H1 (cell line): ENCODE measurements around the gene MYLK4. TPM values are rescaled to one million over a fixed set of nuclear protein-coding genes. Genes with fewer than 3 reads are reported as not detected.

ENCODE experiments used
- CTCF ChIA-PET: fragments of 300-600 bp; sonication (Branson Sonifier 250); formaldehyde crosslinking; loops from one replicate; lab custom pipeline; 2021; ENCODE audit not compliant: partially characterized antibody; lab: Charles Lee
- POLR2A ChIA-PET: fragments of 300-600 bp; sonication (Branson Sonifier 250); formaldehyde crosslinking; loops from one replicate; lab custom pipeline; 2021; ENCODE audit warnings: inconsistent platforms; ENCODE audit not compliant: partially characterized antibody; lab: Charles Lee
- DNase-seq, 2 experiments: peaks; one replicate each; pipeline versions ENCODE4 v3.0.0 to v3.0.0-alpha.2; 2010 to 2022; ENCODE audit warnings: low spot score in 2 of 2, low read depth in 1 of 2, mixed read lengths in 1 of 2
- FAIRE-seq: peaks from 2 replicates; lab custom pipeline; 2011; peaks lifted over from hg19 to GRCh38; lab: Jason Lieb, UNC
- H2AFZ ChIP-seq: 2 replicates; pipeline ENCODE4 v1.8.1; 2012; ENCODE audit warnings: low read length, inconsistent platforms
- H2AK5ac ChIP-seq: 2 replicates; pipeline ENCODE4 v1.6.1; 2013; ENCODE audit warnings: low read depth, low read length
- H2BK120ac ChIP-seq: replicated peaks from 2 replicates; pipeline ENCODE3; 2013; ENCODE audit warnings: low read depth, low read length, inconsistent platforms
- H2BK12ac ChIP-seq: 2 replicates; pipeline ENCODE4 v1.6.1; 2013; ENCODE audit warnings: low read depth, low read length
- H2BK15ac ChIP-seq: 2 replicates; pipeline ENCODE4 v1.6.1; 2013; ENCODE audit warnings: low read length
- H2BK20ac ChIP-seq: 2 replicates; pipeline ENCODE4 v1.6.1; 2013; ENCODE audit warnings: low read length
- H2BK5ac ChIP-seq: 2 replicates; pipeline ENCODE4 v1.6.1; 2013; ENCODE audit warnings: low read depth, low read length
- H3K14ac ChIP-seq: 2 replicates; pipeline ENCODE4 v1.6.1; 2013; ENCODE audit warnings: inconsistent platforms; ENCODE audit not compliant: insufficient read length
- H3K18ac ChIP-seq: 2 replicates; pipeline ENCODE4 v1.6.1; 2013; ENCODE audit warnings: low read length; ENCODE audit errors: extremely low read depth
- H3K23ac ChIP-seq: 2 replicates; pipeline ENCODE4 v1.6.1; 2013; ENCODE audit warnings: inconsistent platforms; ENCODE audit not compliant: insufficient read length
- H3K23me2 ChIP-seq: 2 replicates; pipeline ENCODE4 v1.6.1; 2013; ENCODE audit warnings: low read depth, low read length
- H3K27ac ChIP-seq: 2 replicates; pipeline ENCODE4 v1.6.1; 2011; ENCODE audit warnings: low read depth, low read length, inconsistent platforms
- H3K27me3 ChIP-seq, 4 experiments: replicated peaks in 1 of 4; 1 replicate in 1 of 4; 2 replicates in 3 of 4; pipeline versions ENCODE4 v1.6.1 to v1.8.1; 2011 to 2013; ENCODE audit warnings: low read length in 3 of 4, mild to moderate bottlenecking in 3 of 4, inconsistent platforms in 2 of 4, mixed read lengths in 2 of 4, moderate library complexity in 1 of 4; ENCODE audit not compliant: control insufficient read depth in 3 of 4, insufficient read depth in 3 of 4; ENCODE audit errors: extremely low read depth in 1 of 4
- H3K36me3 ChIP-seq, 4 experiments: 2 replicates each; pipeline versions ENCODE4 v1.6.1 to v1.8.1; 2011 to 2013; ENCODE audit warnings: mild to moderate bottlenecking in 4 of 4, low read length in 3 of 4, moderate library complexity in 2 of 4, control low read depth in 1 of 4, inconsistent platforms in 1 of 4; ENCODE audit not compliant: insufficient read depth in 4 of 4, control insufficient read depth in 2 of 4
- H3K4ac ChIP-seq: replicated peaks from 2 replicates; pipeline ENCODE3; 2013; ENCODE audit warnings: low read length, low read depth, mixed read lengths, inconsistent platforms; ENCODE audit not compliant: insufficient read length
- H3K4me1 ChIP-seq, 4 experiments: replicated peaks in 1 of 4; 1 replicate in 1 of 4; 2 replicates in 3 of 4; pipeline versions ENCODE4 v1.6.1 to v1.8.1; 2011 to 2013; ENCODE audit warnings: low read length in 3 of 4, inconsistent platforms in 2 of 4, mixed read lengths in 1 of 4; ENCODE audit not compliant: insufficient read depth in 4 of 4, control insufficient read depth in 3 of 4
- H3K4me2 ChIP-seq, 2 experiments: 2 replicates each; pipeline versions ENCODE4 v1.6.1 to v1.8.1; 2011 to 2013; ENCODE audit warnings: low read depth in 2 of 2, low read length in 2 of 2, control low read depth in 1 of 2, inconsistent platforms in 1 of 2, mild to moderate bottlenecking in 1 of 2; ENCODE audit not compliant: insufficient read depth in 1 of 2
- H3K4me3 ChIP-seq, 4 experiments: fragments of 200-600, 300-600 bp in 1 of 4; sonication (generic), shearing (Covaris generic), sonication (Bioruptor Twin) in 1 of 4; 2 replicates each; pipeline versions ENCODE4 v1.5.1 to v1.8.1; 2011 to 2016; ENCODE audit warnings: low read length in 4 of 4, low read depth in 3 of 4, control low read depth in 2 of 4, inconsistent platforms in 2 of 4, mild to moderate bottlenecking in 2 of 4, mixed read lengths in 1 of 4, moderate library complexity in 1 of 4; ENCODE audit not compliant: insufficient read depth in 2 of 4; ENCODE audit errors: extremely low read depth in 1 of 4
- H3K56ac ChIP-seq: replicated peaks from 2 replicates; pipeline ENCODE3; 2013; ENCODE audit warnings: low read depth, mild to moderate bottlenecking, mixed read lengths, low read length, inconsistent platforms; ENCODE audit not compliant: insufficient read length
- H3K79me1 ChIP-seq: 2 replicates; pipeline ENCODE4 v1.6.1; 2013; ENCODE audit warnings: low read depth, low read length, control low read depth
- H3K79me2 ChIP-seq, 2 experiments: 2 replicates each; pipeline versions ENCODE4 v1.6.1 to v1.8.1; 2012 to 2013; ENCODE audit warnings: low read length in 2 of 2, mild to moderate bottlenecking in 2 of 2, inconsistent platforms in 1 of 2; ENCODE audit not compliant: insufficient read depth in 2 of 2, control insufficient read depth in 1 of 2
- H3K9ac ChIP-seq, 4 experiments: replicated peaks in 1 of 4; 1 replicate in 1 of 4; 2 replicates in 3 of 4; pipeline versions ENCODE4 v1.6.1 to v1.8.1; 2011 to 2013; ENCODE audit warnings: low read depth in 3 of 4, low read length in 3 of 4, control low read depth in 2 of 4, mild to moderate bottlenecking in 2 of 4, moderate library complexity in 2 of 4, inconsistent platforms in 1 of 4; ENCODE audit errors: extremely low read depth in 1 of 4
- H3K9me3 ChIP-seq, 2 experiments: 2 replicates each; pipeline versions ENCODE4 v1.6.1 to v1.8.1; 2012 to 2013; ENCODE audit warnings: mild to moderate bottlenecking in 2 of 2, moderate library complexity in 2 of 2, control low read depth in 1 of 2, inconsistent platforms in 1 of 2, low read depth in 1 of 2, low read length in 1 of 2, mixed read lengths in 1 of 2; ENCODE audit not compliant: insufficient read depth in 2 of 2
- H4K20me1 ChIP-seq, 2 experiments: replicated peaks in 1 of 2; 2 replicates each; pipeline versions ENCODE3 to v1.8.1; 2011 to 2013; ENCODE audit warnings: inconsistent platforms in 2 of 2, low read length in 2 of 2, mild to moderate bottlenecking in 1 of 2; ENCODE audit not compliant: insufficient read depth in 2 of 2, control insufficient read depth in 1 of 2
- H4K5ac ChIP-seq: 2 replicates; pipeline ENCODE4 v1.6.1; 2013; ENCODE audit warnings: low read length, low read depth, mixed read lengths, inconsistent platforms; ENCODE audit not compliant: insufficient read length
- H4K8ac ChIP-seq: 2 replicates; pipeline ENCODE4 v1.8.0; 2013; ENCODE audit warnings: mild to moderate bottlenecking, moderate library complexity, low read length, inconsistent platforms; ENCODE audit not compliant: insufficient read depth; ENCODE audit errors: extremely low read depth
- H4K91ac ChIP-seq: replicated peaks from 2 replicates; pipeline ENCODE3; 2013; ENCODE audit warnings: low read length, mixed read lengths, inconsistent platforms; ENCODE audit not compliant: insufficient read length
- MAFK ChIP-seq: IDR thresholded peaks from 2 replicates; pipeline ENCODE4 v1.6.1; 2012; ENCODE audit warnings: low read depth, mild to moderate bottlenecking, improper control_type of control experiment, low read length
- NANOG ChIP-seq: IDR thresholded peaks from 2 replicates; pipeline ENCODE4 v1.6.1; 2011; ENCODE audit warnings: low read length, low read depth, mild to moderate bottlenecking, inconsistent platforms; ENCODE audit not compliant: insufficient read depth, poor library complexity, severe bottlenecking
- WGBS, 2 experiments: shearing (Covaris generic) in 1 of 2; methylation state at CpG; one replicate each; pipeline versions ENCODE4 v1.1.6 to v1.1.7; 2013 to 2015; ENCODE audit warnings: low lambda C conversion rate in 2 of 2, mixed read lengths in 2 of 2, inconsistent platforms in 1 of 2, low coverage in 1 of 2, missing lambda C conversion rate in 1 of 2; ENCODE audit not compliant: insufficient replicate concordance in 2 of 2, insufficient coverage in 1 of 2, insufficient read length in 1 of 2; ENCODE audit errors: extremely low coverage in 1 of 2, missing lambda C conversion rate in 1 of 2; 5-methylcytosine and 5-hydroxymethylcytosine counted together
- polyA plus RNA-seq, 7 experiments: library from polyadenylated mRNA; depleted of rRNA in 3 of 7; stranded (reverse) in 5 of 7; unstranded in 2 of 7; fragments of >200 nt in 5 of 7; fragments of 200-250 nt in 2 of 7; gene quantifications; 1 replicate in 5 of 7; 2 replicates in 1 of 7; 4 replicates in 1 of 7; pipeline versions ENCODE4 v1.2.1 to v1.2.3, GENCODE V29; 2011 to 2013; ENCODE audit warnings: missing spikeins in 2 of 7, mixed read lengths in 2 of 7
- total RNA-seq: library from RNA; stranded (reverse); fragmentation: NEBNext Ultra II Directional; extraction: Animal tissue kit (Norgen Biotek cat#: 25700); gene quantifications from 2 replicates; pipeline ENCODE4 v1.2.1, GENCODE V29; 2021

The MYLK4 gene
- total and polyA plus RNA-seq, 2 of the 8 experiments (the other 6 are each of a cell fraction or from before 2014, with no cell fraction given): 0.11 to 0.17 TPM

GRCh38 chr6:2730353-2731107, 20.2 kb downstream of the MYLK4 start:
- no peak for DNase-seq
- H2AK5ac ChIP-seq: no peak overlapping the region
- H3K9me3 ChIP-seq: no peaks in the 10 kb centered on the region

More at GRCh38 chr6:2730353-2731107, 20.2 kb downstream of the MYLK4 start:
- no peak overlapping the region for H3K18ac ChIP-seq
- H2BK15ac ChIP-seq: no peak overlapping the region
- H3K4me2 ChIP-seq: no peak overlapping the region
- peaks cover 3 to 18% (median 6%) of the 10 kb centered on the region in 4 experiments for H3K4me1 ChIP-seq
- no peak overlapping the region for H3K4ac ChIP-seq
- H4K91ac ChIP-seq: no peak overlapping the region
- no peak overlapping the region for H3K9ac ChIP-seq
- no peak overlapping the region for H3K4me3 ChIP-seq
- no peaks in the 10 kb centered on the region for H3K27me3 ChIP-seq
- no peak overlapping the region for H4K8ac ChIP-seq
- POLR2A ChIA-PET: no interaction called here
- H4K5ac ChIP-seq: no peak overlapping the region
- H2BK12ac ChIP-seq: no peak overlapping the region
- no peak overlapping the region for H3K27ac ChIP-seq
- CTCF ChIA-PET: no interaction called here
- H4K20me1 ChIP-seq: no peaks in the 10 kb centered on the region
- no peaks in the 10 kb centered on the region for H3K79me1 ChIP-seq
- no peaks in the 10 kb centered on the region for H3K23me2 ChIP-seq
- no peak overlapping the region for H2BK5ac ChIP-seq
- no peak overlapping the region for H2BK20ac ChIP-seq
- TF ChIP-seq NANOG (no peak), MAFK (peak; percentile 41; the same call in 1 of the 2 replicates)
- H3K14ac ChIP-seq: no peak overlapping the region
- FAIRE-seq: no peak
- no peak overlapping the region for H2BK120ac ChIP-seq
- H3K36me3 ChIP-seq: no peaks in the 10 kb centered on the region
- no peaks in the 10 kb centered on the region for H3K79me2 ChIP-seq
- 83% methylated on average over 9 of the region's 9 CpGs; no CpG with 5 or more reads in 1 of the 2 experiments for WGBS, 2 experiments
- 0 out of 2 replicates have a peak overlapping the region, but pooled peaks have one; percentile 10 for H2AFZ ChIP-seq
- H3K56ac ChIP-seq: no peak overlapping the region
- no peak overlapping the region for H3K23ac ChIP-seq
